ENCODE results near the gene PRX. TPM values are rescaled to one million over a fixed set of nuclear protein-coding genes. Genes with fewer than 3 reads are reported as not detected.

The PRX gene
- total RNA-seq, 3 donors from 2014 or later = 1.1 to 6.8 (median 1.7) TPM

DNA sequence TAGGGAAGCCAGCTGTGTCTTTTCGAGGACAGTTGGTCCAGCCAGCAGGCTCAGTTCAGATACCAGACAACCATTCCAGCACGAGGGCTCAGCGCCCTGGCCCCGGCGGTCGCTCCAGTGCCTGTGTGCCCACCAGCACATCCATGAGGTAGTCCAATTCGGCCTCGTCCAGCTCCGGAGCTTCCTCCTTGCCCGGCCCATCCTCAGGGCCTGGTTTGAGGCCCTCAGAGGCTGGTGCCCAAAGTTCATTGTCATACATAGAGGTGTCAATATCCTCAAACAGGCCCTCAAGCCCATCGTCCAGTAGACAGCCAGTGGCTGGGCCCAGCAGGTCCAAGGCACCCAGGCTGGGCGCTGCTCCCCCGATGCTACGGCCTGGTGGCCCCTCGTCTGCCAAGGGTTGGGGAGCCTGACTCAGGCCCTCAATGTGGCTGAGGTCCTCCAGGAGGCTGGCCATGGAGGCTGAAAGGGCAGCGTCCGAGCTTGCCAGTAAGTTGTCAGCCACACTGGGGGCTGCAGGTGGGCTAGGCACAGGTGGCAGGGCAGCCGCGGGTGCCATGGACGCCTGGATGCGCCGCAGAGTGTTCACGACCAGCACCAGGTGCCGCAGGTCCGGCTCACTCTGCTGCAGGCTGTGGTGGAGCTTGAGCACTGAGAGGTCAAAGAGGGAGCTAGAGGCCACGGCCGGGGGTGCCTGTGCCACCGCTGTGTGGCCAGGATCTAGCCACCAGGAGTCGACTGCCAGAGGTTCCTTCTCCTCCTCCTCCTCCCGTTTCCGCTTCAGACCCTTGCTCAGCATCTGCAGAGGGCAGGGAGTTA lies 9.8 kb upstream of the PRX start:
- Histone ChIP-seq H3K36me3 (ENCODE audit: low read depth) (no peaks in the 10 kb centered on the region), H3K4me1 (ENCODE audit: low read depth) (peaks cover 18% of the 10 kb centered on the region), H3K9me3 (no peaks in the 10 kb centered on the region), H3K4me3 (no peak overlapping the region)
- peak in 1 of 3 donors; percentile 27 for DNase-seq
- no peak for ATAC-seq
- intact Hi-C loops (cut with DNase I, micrococcal nuclease) = no loop called here
- TF ChIP-seq, protein P1, sequence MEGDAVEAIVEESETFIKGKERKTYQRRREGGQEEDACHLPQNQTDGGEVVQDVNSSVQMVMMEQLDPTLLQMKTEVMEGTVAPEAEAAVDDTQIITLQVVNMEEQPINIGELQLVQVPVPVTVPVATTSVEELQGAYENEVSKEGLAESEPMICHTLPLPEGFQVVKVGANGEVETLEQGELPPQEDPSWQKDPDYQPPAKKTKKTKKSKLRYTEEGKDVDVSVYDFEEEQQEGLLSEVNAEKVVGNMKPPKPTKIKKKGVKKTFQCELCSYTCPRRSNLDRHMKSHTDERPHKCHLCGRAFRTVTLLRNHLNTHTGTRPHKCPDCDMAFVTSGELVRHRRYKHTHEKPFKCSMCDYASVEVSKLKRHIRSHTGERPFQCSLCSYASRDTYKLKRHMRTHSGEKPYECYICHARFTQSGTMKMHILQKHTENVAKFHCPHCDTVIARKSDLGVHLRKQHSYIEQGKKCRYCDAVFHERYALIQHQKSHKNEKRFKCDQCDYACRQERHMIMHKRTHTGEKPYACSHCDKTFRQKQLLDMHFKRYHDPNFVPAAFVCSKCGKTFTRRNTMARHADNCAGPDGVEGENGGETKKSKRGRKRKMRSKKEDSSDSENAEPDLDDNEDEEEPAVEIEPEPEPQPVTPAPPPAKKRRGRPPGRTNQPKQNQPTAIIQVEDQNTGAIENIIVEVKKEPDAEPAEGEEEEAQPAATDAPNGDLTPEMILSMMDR (IDR thresholded peaks at IDR 0.05) = no peak

DNA sequence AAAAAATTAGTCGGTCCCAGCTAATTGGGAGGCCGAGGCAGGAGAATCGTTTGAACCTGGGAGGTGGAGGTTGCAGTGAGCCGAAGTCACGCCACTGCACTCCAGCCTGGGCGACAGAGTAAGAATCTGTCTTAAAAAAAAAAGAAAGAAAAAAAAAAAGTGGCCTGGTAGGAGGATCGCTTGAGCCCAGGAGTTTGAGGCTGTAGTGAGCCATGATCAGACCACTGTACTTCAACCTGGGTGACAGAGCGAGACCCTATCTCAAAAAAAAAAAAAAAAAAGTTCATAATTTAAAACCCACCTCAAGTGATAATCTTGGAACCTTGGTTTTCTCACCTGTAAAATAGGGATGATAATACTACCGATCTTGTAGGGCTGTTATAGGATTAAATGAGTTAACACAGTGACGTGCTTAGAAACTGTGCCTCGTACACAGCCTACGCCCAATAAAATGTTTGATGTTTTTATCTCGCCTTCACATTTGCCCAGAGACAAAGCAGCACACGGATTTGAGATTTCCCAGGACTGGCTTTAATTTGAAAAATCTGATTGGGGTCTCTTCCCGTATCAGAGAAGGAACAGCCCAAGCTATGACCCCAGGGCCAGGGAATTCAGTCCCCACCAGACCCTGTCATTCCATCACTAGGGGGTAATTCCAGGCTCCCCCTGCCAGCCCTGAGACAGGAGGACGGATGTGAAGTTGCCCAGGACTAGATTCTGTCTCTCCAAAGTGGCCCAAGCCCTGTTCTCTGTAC lies 9.0 kb upstream of the PRX start:
- intact Hi-C loops (cut with DNase I, micrococcal nuclease) = no loop called here
- H3K4me3 ChIP-seq = no peak overlapping the region
- ATAC-seq = no peak

DNA sequence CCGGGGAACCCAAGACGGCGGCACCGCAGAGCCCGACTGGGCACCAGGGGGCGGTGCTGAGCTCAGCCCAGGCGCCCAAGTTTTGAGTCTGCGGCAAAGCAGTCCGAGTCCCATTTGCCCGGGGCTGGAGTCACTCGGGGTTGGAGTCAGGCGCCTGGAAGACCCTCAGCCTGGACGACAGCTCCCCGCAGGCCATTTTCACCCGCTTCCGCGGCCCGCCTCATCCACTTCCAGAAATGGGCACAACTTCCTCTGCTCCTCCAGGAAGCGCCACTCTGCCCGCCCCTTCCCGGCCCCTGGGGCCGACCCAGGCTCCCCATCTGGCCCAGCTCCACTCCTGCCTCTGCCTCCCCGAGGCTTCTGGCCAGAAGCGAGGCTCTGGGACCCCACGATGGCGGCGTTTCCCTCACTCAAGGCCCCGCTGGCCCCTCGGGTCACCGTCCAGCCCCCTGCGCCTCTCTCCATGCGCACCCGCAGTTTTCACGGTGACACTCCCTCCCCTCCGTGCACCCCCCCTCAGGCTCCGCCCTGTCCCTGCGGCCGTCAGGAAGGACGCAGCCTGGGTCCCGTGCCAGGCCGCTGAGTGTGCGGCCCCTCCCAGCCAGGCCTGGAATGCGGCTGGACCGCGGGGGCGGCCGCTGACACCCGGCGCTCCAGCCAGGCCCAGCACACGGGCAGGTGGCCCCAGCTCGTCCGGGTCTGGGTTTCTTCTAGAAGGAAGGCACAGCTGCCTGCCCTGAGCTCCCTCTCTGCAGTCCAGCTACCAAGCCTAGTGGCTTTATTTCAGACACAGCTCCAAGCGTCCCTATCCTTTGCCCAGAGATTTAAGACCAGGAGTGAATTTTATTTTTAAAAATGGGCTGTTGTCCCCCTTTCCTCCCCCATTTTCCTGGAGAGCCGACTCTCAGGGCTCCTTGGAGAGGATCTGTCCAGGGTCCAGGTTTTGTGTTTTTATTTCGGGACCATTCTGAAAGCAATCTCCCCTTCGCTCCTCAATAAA lies 7.9 kb upstream of the PRX start:
- TF ChIP-seq, protein P1 (IDR thresholded peaks at IDR 0.05) = peak; percentile 96
- no peaks in the 10 kb centered on the region for H3K36me3 ChIP-seq (ENCODE audit: low read depth)
- DNase-seq (peak; percentile 94 to 96 (median 95)), ATAC-seq (peak; percentile 83)
- H3K9me3 ChIP-seq = no peaks in the 10 kb centered on the region
- intact Hi-C loops (cut with DNase I, micrococcal nuclease) = no loop called here
- peak overlapping the region; percentile 61 for H3K4me3 ChIP-seq
- peaks cover 18% of the 10 kb centered on the region for H3K4me1 ChIP-seq (ENCODE audit: low read depth)

More for the DNA sequence above, 9.0 kb upstream of the PRX start:
- no peak for DNase-seq
- TF ChIP-seq, protein P1 (IDR thresholded peaks at IDR 0.05) = no peak
- Histone ChIP-seq H3K36me3 (ENCODE audit: low read depth) (no peaks in the 10 kb centered on the region), H3K9me3 (no peaks in the 10 kb centered on the region), H3K4me1 (ENCODE audit: low read depth) (peaks cover 18% of the 10 kb centered on the region)

DNA sequence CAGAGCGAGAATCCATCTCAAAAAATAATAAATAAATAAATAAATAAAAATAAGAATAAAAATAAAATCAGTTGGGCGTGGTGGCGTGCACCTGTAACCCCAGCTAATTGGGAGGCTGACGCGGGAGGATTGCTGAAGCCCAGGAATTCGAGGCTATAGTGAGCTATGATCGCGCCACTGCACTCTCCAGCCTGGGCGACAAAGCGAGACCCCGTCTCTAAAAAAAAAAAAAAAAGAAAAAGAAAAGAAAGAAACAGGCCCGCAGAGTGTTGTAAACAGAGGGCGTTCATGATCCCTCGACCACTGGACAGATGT lies 7.2 kb upstream of the PRX start:
- Histone ChIP-seq H3K4me3 (peak overlapping the region; percentile 61), H3K36me3 (ENCODE audit: low read depth) (no peaks in the 10 kb centered on the region), H3K9me3 (no peaks in the 10 kb centered on the region), H3K4me1 (ENCODE audit: low read depth) (peaks cover 18% of the 10 kb centered on the region)
- TF ChIP-seq, protein P1 (IDR thresholded peaks at IDR 0.05) = no peak
- intact Hi-C loops (cut with DNase I, micrococcal nuclease) = no loop called here
- no peak for DNase-seq
- ATAC-seq = no peak

DNA sequence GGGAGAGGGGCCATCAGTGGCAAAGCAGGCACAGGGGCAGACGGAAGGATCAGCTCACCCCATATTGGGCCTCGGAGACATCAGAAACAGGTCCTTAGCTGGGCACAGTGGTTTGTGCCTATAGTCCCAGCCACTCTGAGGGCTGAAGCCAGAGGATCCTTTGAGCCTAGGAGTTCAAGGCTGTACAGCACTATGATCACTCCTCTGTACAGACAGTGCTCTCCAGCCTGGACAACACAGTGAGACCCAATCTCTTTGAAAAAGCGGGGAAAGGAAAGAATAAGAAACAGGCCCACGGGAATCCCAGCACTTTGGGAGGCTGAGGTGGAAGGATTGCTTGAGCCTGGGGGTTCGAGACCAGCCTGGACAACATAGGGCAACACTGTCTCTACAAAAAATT lies 6.6 kb upstream of the PRX start:
- Histone ChIP-seq H3K4me3 (no peak overlapping the region), H3K36me3 (ENCODE audit: low read depth) (no peaks in the 10 kb centered on the region), H3K9me3 (no peaks in the 10 kb centered on the region), H3K4me1 (ENCODE audit: low read depth) (peaks cover 18% of the 10 kb centered on the region)
- DNase-seq = no peak
- no peak for ATAC-seq
- intact Hi-C loops (cut with DNase I, micrococcal nuclease) = no loop called here
- TF ChIP-seq, protein P1 (IDR thresholded peaks at IDR 0.05) = no peak

All from mucosa of descending colon (tissue), 3 donors.